GM19035 (cell line): ENCODE measurements around the gene ZNF324.

Experiments used
- ATAC-seq: cut with Tn5 transposase; IDR thresholded peaks from one replicate; pipeline ENCODE4 v1.9.1; 2021; ENCODE audit not compliant: unreplicated experiment

ZNF324 gene

DNA sequence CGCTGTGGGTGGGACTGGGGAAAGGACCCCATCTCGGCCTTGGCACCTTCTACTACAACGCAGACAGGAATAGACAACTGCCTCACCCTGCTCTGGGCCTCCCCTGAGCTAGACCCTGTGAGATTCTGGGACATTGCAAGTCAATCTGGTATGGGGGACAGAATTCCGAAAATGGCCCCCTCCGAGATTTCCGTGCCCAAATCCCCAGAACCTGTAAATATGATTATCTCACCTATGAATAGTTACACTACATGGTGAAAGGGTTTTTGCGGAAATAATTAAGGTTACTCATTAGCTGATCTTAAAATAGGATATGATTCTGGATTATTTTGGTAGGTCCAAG, 53.3 kb downstream of the ZNF324 start:
- no peak for ATAC-seq

- no peak for ATAC-seq
Observed at GRCh38 chr19:58521651-58522050, 54.8 kb downstream of the ZNF324 start.

DNA sequence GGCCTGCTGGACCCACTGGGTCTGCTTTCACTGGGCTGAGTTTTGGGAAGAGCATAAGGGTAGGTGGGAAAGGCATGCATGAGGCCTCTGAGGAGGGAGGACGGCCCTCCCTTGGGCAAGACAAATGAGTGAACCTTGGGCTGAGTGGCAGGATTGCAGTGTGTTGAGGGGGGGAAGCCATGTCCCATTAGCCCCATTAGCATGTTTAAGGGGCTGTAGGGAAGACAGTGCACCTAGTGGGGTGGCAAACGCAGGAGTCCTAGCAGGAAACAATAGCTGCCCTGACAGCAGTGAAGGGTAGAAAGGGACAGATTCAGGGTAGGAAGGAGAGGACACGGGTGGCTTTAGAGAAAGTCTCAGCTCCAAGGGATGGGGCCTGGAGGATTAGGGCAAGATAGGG, 55.8 kb downstream of the ZNF324 start:
- ATAC-seq: no peak
